Gastrocnemius medialis (tissue), 4 donors: ENCODE measurements around the gene TARBP2.

Source experiments
- CTCF ChIP-seq, 5 experiments: fragments of 450-650 bp in 3 of 5; fragments of 200-600 bp in 2 of 5; sonication (generic) in 2 of 5; IDR thresholded peaks in 4 of 5; conservative IDR thresholded peaks in 1 of 5; 1 replicate in 4 of 5; 2 replicates in 1 of 5; pipeline ENCODE4 v1.5.1; 2016 to 2019; ENCODE audit warnings: antibody characterized with exemption in 5 of 5, mild to moderate bottlenecking in 3 of 5, moderate library complexity in 3 of 5
- POLR2A ChIP-seq, 2 donors: fragments of 450-650 bp; IDR thresholded peaks; one replicate each; pipeline ENCODE4 v1.6.1; 2017; ENCODE audit warnings: antibody characterized with exemption in 2 of 2, mild to moderate bottlenecking in 2 of 2, moderate library complexity in 2 of 2

DNA sequence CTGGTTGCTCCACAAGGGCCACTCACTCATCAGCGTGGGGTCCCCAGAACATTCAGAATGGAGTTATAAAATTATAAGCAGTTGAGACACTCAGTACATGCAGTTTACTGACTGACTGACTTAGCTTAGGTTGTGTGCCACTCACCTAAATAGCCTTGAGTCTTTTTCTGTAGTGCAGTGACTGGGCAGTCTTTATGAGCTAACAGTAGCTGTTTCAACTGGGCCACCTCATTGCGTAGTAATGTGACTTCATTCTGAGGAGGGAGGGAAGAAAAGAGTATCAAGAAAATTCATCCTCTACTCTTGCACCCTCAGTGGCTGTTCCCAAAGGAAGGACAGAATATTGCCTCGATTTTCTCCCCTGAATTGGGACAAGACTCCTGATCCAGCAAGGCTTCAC lies 22.0 kb downstream of the TARBP2 start:
- no peak for TF ChIP-seq CTCF (IDR thresholded peaks at IDR 0.05 in 4 of 5, conservative IDR thresholded peaks at IDR 0.05 in 1 of 5)
- no peak for TF ChIP-seq POLR2A (IDR thresholded peaks at IDR 0.05)
